Measurements from ENCODE around the gene SLC25A24.
A peak's percentile ranks its signal among the peaks of the same experiment; 100 is the strongest.

The SLC25A24 gene

GRCh38 chr1:108129999-108130398, 70.1 kb downstream of the SLC25A24 start:
- no peak for TF ChIP-seq GATA2 (IDR thresholded peaks at IDR 0.05; ENCODE audit: low read depth, low read length)
- no peak for TF ChIP-seq GATA3 (IDR thresholded peaks at IDR 0.05; ENCODE audit: low read depth, low read length)

DNA sequence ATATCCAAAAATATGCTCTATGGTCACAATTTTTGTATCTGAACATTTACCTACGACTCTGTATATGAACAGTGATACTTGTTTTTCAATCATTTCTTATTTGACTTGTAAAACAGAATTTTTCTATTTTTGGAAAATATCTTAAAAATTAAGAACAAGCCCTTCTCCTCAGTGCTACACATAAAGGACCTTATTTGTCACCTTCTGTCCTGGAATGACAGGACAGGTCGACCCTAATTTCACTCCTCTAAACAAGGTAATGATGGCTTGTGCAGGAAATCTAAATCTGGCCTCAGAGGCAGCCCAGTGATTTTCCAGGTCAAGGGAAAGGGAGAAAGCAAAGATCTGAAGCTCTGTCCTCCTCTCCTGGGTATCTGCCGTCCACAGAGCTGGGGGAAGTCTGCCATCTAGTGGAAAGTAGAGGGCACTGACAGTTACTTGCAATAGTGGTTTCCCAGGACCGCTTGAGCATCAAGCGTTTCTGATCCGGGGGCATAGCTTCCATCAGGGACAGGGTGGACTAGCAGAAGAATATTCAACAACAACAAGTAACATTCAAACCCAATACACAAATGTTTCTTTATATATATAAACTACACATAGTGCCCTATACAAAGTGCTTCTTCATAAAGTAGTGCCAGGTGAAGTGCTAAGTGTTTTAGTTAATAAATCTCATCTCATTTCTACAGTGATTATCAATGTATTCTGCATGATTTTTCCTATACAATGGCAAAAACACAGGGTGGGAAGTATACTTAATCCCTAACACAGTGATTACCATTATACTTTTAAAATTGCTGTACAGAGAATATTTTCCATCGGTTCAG, 74.6 kb downstream of the SLC25A24 start:
- TF ChIP-seq GATA2 (IDR thresholded peaks at IDR 0.05; ENCODE audit: low read depth, low read length) (no peak), GATA3 (IDR thresholded peaks at IDR 0.05; ENCODE audit: low read depth, low read length) (no peak)

DNA sequence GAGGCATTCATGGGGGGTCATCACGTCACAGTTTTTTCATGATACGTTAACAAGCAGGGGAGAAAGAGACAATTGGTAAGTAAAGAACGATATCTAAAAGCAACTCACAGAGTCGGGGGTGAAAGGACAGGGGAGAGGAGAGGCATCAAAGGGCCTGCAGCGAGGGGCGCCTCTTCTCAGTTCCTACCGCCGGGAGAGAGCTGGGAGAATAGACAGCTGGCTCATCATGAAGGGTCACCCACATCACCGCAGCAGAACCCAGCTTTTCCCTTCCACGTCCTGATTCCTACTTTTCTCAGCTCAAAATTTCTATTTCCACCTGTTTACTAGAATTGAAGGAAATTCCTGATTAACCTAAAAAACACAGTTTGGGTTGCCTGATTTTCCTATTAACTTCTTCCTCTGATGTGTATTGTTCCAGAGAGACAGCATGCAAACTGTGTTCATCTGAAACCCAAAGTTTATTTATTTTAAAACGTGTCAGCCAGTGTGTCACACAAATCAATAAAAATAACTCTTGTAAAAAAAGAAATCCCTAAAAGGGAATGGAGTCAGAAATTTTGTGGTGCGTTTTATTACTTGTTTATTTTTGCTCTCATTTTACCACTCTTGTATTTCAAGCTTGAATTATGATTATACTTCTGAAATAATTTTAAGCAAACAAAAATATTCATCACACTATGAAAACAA, 75.4 kb downstream of the SLC25A24 start:
- TF ChIP-seq GATA3 (IDR thresholded peaks at IDR 0.05; ENCODE audit: low read depth, low read length): no peak
- TF ChIP-seq GATA2 (IDR thresholded peaks at IDR 0.05; ENCODE audit: low read depth, low read length): no peak

DNA sequence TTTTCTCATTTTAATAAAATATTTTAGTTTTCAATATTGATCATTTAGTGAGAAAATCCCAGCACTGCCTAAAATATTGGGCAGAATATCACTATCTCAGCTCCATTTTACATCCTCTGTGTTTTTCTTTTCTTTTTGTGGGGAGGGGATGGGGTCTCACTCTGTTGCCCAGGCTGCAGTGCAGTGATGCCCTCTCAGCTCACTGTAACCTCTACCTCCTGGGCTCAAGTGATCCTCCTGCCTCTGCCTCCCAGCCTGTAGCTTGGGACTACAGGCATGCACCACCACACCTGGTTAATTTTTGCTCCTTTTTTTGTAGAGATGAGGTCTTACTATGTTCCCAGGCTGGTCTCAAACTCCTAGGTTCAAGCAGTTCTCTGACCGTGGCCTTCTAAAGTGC, 76.1 kb downstream of the SLC25A24 start:
- TF ChIP-seq GATA3 (IDR thresholded peaks at IDR 0.05; ENCODE audit: low read depth, low read length): no peak
- TF ChIP-seq GATA2 (IDR thresholded peaks at IDR 0.05; ENCODE audit: low read depth, low read length): no peak

- TF ChIP-seq GATA2 (IDR thresholded peaks at IDR 0.05; ENCODE audit: low read depth, low read length): no peak
- no peak for TF ChIP-seq GATA3 (IDR thresholded peaks at IDR 0.05; ENCODE audit: low read depth, low read length)
Measured at GRCh38 chr1:108121358-108122143, 78.6 kb downstream of the SLC25A24 start.

DNA sequence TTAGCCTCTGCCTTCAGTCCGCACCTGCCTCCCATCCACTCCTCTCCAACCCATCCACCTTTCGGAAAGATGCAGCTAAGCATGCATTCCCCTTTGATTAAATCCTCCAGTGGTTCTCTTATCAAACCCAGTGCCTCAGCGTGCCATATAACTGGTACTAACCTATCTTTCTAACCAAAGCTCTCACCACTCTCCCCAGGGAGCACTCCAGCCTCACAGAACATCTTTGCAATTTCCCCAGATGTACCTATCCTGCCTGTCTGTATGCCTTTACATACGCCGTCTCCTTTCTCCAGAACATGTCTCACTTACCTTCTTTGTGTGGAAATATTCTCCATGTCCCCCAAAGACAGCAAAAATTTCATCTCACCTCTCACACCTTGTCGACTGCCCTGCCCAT, 80.0 kb downstream of the SLC25A24 start:
- TF ChIP-seq GATA3 (IDR thresholded peaks at IDR 0.05; ENCODE audit: low read depth, low read length) (no peak), GATA2 (IDR thresholded peaks at IDR 0.05; ENCODE audit: low read depth, low read length) (no peak)

- TF ChIP-seq GATA2 (IDR thresholded peaks at IDR 0.05; ENCODE audit: low read depth, low read length): no peak
- TF ChIP-seq GATA3 (IDR thresholded peaks at IDR 0.05; ENCODE audit: low read depth, low read length): no peak
Measured at GRCh38 chr1:108119500-108119899, 80.6 kb downstream of the SLC25A24 start.

GRCh38 chr1:108117945-108118902, 81.9 kb downstream of the SLC25A24 start:
- TF ChIP-seq GATA3 (IDR thresholded peaks at IDR 0.05; ENCODE audit: low read depth, low read length): peak; percentile 20; the same call in 1 of the 2 replicates
- peak; percentile 64 for TF ChIP-seq GATA2 (IDR thresholded peaks at IDR 0.05; ENCODE audit: low read depth, low read length)

DNA sequence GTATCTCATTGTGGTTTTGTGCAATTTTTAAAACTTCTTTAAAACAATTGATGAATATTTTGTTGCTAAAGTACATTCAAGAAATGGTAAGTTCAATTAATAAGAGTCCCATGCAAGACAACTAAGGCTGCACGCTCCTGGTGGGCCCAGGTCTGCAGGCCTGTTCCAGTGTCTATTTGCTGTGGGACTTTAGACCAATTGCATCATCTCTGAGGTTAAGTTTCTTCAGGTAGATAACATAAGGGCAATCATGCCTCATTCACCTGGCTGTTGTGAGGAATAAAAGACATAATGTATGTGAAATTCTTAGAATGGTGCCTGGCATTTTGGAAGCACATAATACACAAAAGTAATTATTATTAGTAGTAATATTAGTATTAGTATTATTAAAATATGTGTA, 82.9 kb downstream of the SLC25A24 start:
- TF ChIP-seq GATA3 (IDR thresholded peaks at IDR 0.05; ENCODE audit: low read depth, low read length): no peak
- no peak for TF ChIP-seq GATA2 (IDR thresholded peaks at IDR 0.05; ENCODE audit: low read depth, low read length)

GRCh38 chr1:108114033-108114599, 86.0 kb downstream of the SLC25A24 start:
- TF ChIP-seq GATA3 (IDR thresholded peaks at IDR 0.05; ENCODE audit: low read depth, low read length) (no peak), GATA2 (IDR thresholded peaks at IDR 0.05; ENCODE audit: low read depth, low read length) (no peak)

GRCh38 chr1:108113496-108113895, 86.6 kb downstream of the SLC25A24 start:
- TF ChIP-seq GATA2 (IDR thresholded peaks at IDR 0.05; ENCODE audit: low read depth, low read length) (no peak), GATA3 (IDR thresholded peaks at IDR 0.05; ENCODE audit: low read depth, low read length) (no peak)

- TF ChIP-seq GATA3 (IDR thresholded peaks at IDR 0.05; ENCODE audit: low read depth, low read length): no peak
- TF ChIP-seq GATA2 (IDR thresholded peaks at IDR 0.05; ENCODE audit: low read depth, low read length): no peak
Measured at GRCh38 chr1:108109295-108109973, 90.7 kb downstream of the SLC25A24 start.

Data from SH-SY5Y (cell line).